ENCODE data around the gene INSRR. TPM values are rescaled to one million over a fixed set of nuclear protein-coding genes. Genes with fewer than 3 reads are reported as not detected.

INSRR gene
- total RNA-seq, 1 donor from 2014 or later: 0.31 TPM

DNA sequence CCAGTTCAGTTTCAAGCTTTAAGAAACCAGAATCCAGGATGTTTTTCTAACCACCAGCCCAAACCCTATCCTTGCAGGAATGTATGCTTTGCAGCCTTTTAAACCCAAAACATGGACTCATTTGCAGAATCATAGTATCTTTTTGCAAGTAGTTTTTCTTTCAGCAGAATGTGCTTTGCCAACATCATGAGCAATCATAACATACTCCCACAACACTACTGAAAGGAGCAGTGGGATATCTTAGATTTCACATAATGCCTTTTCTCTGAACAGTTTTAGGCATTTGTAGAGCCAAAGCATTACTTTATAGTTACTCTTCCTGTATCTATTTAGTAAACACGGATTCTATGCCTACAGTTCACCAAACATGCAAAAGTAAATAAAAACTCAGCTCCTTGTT, 32.3 kb downstream of the INSRR start:
- DNase-seq: no peak

DNA sequence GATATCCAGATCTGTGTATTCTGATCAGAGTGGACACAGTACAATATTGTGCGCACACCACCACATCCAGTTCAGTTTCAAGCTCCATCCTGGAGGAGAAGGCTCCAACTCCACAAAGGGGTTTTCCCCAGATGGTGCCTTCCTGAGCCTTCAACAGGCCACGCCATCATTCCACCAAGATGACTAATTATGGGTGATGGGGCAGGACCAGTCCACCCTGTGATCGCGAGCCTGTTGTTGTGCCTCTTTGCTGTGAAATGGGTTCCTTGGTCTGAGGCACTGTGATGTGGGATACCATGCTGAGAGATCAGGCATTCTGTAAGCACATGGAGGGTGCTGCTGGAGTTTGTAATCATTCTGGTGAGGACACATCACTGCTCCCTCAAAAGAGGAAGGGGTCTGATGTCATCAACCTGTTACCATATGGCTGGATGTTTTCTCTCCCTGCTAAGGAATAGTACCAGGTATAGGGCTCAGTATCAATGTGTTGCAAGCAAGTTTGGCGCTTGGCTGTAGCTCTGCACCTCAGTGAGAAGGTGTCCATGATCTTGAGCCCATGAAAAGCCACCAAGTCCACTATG, 35.6 kb downstream of the INSRR start:
- no peak for DNase-seq

DNA sequence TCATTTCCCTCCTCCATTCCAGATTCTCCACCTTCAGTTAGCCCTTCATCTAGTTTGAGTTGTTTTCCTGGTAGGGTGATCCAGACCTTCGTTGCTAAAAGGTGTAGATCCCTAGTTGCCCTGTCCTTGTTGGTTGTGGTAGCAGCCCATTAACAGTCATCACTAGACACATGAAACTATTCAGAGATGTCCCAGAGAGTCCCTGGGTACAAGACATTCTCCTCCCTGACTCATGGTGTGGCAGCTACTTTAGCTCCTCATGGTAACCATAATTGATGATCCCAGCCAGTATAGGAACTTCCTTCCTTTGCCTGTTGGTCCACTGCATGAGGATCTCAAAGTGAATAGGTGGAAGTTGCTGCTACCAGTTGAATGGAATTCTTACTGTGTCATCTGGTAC, 36.2 kb downstream of the INSRR start:
- no peak for DNase-seq

DNA sequence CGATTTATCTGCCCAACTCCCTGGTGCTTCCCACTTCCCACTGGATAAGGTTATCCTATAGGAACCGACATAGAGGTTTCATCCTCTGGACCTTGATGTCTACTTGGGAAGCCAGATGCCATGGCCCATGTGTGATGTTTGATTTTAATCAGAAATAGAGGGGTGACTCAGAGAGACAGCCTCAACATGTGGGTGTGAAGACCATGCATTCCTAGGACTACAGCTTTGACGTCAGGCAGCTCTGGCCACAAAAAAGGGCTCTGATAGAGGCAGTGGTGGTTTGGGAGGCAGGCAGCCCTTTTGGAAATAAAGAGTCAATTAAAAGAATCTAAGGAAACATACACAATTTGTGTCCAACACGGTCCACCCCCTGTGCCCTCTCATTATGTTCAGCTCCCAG, 37.1 kb downstream of the INSRR start:
- no peak for DNase-seq

DNA sequence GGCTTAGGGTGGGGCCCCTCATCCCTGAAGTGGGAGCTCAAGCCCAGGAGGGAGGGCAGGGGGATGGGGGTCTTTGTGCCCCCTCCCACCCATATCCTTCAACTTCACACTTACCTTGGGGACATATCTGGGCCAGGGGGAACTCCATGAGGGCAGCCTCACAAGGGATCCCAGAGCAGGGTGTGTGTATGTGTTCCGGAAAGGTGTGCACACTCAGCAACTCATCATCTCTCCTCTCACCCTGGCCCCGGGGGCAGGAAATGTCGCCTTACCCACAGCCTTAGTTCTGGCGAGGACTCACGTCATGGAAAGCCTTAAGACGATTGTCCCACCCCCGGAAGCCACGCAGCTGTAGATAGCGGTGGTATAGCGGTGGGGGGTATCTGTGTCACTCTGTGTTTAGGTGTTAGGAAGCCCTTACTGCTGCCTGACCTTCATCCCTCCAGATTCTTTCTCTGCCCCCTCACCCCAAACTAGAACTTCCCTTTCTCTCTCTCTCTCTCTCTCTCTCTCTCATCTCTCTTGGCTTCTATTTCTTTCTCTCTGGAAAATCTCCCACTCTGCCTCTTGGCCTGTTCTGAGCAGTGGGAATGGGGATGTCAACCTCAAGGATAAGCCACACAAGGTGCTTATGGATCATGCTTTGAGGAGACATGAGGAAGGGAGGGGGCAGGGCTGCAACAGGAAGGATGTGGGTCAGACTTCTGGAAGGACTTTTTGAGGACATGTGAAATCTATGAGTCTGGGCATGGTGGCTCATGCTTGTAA, 42.2 kb downstream of the INSRR start, which contains the start of gene SH2D2A:
SH2D2A (minus strand) TSS at position 288 of the 768 bp plus-strand sequence; CDS start at position 148, 140 bp downstream.
- no peak for DNase-seq

DNA sequence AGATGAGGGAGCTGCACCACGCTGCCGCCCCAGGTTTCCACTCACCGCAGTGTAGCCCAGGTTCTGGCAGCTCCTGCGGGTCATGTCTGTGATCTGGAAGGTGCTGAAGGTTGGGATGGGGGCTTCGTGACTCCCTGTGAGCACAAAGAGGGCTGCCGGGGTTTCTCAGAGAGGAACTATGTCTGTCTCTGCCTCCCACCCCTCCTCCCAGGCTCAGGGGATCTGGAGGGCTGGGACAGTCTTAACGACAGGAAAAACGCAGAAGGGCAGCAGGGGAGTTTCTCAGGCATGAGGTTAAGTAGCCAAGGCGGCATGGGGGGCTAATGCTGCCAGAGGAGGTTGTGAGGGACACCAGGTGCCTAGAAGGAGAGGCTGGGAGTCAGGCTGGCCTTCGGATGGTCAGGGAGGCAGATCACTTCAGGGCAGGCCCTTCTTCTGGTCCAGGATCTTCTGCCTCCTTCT, 42.9 kb downstream of the INSRR start:
- no peak for DNase-seq

DNA sequence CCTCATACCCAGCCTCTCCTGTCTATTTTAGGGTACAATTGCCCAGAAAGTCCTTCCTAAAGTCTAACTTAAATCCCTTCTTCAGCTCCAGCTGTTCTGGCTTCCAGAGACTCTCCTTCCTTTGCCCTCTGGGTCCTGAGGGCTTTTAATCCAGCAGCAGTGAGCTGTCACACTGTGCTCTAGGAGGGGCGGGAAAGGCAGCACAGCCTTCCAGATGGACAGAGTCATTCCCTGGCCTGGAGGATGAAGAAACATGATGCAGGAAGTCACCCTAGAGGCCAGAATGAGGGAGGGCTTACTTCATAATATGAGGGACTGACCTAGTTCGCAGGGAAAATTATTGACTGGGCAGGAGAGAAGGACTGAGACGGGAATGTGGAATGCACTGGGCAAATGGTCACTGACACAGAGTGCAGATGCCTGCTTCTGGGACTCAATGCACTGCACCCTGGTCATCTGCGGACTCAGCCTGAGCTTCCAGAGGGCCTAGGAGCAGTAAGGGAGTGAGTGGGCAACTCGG, 43.5 kb downstream of the INSRR start:
- no peak for DNase-seq

DNA sequence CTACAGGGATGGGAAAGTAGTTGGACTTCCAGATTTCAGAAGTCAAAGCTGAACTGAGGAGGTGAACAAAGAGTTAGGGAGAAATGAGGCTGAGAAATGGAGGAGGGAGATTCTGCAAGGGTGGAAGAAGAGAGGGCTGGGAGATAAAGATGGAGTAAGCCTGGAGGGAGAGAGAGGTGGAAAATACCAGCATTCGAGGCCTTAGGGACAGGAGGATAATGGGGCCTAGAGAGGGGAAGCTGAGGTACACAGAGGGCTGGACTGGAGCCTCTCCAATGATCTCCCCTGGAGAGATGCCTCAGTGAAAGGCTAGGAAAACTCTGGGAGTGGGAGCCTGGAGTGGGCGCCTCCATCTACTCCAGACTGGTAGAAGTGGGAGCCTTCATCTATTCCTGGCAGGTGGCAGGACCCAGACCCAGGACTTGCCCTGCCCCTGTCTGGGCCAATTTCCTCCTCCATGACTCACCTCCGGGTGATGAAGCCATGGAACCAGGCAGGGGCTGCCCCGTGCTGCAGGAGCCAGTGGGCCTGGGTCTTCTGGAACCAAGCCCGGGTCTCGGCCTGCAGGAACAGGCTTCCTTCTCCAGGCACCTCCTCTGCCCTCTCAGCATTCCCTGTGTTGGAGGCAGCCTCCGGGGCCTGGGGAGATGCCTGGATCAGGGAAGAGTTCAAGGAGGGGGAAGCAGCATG, 44.2 kb downstream of the INSRR start:
- no peak for DNase-seq

DNA sequence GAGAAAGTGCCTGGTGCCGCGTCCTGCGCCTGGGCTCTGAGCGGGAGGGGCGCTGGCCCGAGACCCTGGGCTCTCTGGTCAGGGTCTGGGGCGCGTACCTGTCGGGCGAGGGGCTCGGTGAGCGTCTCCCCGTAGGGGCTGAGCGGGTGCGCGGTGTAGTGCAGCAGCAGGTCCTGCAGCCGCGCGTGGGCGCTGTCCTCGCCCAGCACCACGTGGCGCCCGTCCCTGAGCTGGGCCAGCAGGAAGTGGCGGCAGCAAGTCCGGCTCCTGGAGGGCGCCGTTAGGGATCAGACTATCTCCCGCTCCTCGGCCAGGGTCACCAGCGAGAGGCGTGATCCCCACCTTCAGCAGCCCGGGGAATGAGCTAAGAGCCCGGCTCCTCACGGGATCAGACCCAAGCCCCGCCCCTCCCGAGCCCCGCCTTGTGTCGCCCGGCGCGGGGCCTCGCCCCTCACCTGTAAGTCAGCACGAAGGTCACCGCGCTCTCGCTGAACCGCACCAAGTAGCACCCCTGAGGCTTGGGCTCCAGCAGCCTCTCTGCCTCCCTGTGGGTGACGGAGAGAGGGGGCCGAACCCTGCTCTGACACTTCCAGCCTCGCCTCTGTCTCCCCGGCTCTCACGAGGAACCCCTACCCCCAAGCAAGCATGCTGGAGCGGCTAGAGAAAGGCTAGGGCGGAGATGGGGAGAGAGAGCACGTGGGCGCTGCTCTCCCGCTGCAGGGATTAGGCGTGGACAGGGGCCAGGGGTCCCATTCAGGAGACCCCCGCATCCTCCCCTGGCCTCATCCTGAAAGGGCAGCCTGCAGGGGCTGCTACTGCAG, 45.0 kb downstream of the INSRR start:
- DNase-seq: peak; percentile 17

DNA sequence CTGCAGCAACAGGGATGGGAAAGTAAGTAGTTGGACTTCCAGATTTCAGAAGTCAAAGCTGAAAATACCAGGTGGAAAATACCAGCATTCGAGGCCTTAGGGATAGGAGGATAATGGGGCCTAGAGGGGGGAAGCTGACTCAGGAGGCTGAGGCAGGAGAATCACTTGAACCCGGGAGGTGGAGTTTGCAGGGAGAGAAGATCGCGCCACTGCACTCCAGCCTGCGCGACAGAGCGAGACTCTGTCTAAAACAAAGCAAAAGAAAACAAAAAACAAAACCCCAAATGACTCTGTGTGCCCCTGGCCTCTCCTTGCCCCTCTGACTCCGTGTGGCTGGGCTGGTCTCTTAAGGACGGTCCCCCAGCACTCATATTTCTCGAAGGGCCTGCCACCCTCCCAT, 45.6 kb downstream of the INSRR start:
- no peak for DNase-seq

DNA sequence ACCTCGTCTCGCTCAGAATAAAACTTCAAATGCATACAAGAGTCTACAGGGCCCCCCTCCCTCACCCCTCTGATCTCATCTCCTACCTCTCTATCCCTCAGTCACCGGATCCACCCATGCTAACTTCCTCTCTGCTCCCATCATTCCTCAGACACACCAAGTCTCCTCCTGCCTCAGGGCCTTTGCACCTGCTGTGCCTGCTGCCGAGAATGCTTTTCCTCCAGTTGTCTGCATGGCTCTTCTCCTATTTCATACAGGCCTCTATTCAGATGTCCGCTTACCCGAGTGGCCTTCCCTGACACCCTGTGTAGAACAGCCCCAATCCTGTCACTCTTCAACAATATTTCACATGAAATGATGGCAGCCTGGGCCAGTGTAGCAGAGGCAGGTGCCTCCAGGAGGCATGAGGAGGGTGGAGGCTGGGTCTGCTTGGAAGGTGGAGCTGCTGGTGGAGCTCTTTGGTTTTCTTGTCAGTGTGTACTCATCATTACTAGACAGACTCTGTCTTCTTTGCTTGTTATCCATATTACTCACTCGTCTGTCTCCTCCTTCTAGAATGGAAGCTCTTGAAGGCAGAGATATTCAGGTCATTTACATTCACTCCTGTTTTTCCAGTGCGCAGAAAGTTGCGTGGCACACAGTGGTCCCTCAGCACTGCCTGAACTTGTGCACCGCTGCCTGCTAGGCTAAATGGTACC, 46.5 kb downstream of the INSRR start:
- DNase-seq: no peak

DNA sequence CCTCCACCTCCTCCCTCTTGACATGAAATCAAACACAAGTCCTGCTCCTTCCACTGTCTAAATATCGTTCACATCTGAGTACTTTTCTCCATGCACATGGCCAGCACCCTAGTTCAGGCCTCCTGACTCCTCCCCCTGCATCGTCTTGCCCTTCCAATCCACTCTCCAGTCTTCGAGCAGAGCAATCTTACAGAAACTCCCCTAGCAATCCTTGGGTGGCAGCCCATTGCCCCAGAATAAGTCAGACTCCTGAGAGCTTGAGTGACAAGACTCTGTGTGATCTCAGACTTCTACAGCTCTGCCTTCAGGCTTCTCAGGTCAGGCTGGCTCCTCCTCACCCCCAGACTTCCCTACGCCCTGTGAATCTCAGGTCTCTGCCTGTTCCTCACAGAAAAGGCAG, 47.7 kb downstream of the INSRR start:
- no peak for DNase-seq

DNA sequence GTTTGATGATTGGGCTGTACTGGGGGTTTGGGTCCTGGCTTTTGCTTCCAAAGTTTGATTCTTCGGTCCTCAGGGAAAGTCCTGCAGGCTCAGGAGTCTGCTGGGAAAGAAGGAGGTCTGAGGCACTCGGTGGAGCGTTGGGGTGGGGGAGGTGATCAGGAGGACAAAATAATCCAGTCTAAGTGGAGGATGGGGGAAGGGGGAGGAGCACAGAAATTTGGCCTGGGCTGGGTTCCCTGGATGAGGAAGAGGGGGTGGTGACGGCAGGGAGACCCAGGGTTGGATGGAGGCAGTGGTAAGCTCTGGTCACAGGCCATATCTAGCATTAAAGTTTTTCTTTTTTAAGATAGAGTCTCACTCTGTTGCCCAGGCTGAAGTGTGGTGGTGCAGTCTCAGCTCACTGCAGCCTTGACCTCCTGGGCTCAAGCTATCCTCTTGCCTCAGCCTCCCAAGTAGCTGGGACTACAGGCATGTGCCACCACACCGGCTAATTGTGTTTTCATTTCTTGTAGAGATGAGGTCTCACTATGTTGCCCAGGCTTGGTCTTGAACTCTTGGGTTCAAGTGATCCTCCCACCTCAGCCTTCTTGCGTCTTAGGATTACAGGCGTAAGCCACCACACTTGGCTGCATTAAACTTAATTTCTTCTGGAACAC, 49.1 kb downstream of the INSRR start:
- DNase-seq: no peak

DNA sequence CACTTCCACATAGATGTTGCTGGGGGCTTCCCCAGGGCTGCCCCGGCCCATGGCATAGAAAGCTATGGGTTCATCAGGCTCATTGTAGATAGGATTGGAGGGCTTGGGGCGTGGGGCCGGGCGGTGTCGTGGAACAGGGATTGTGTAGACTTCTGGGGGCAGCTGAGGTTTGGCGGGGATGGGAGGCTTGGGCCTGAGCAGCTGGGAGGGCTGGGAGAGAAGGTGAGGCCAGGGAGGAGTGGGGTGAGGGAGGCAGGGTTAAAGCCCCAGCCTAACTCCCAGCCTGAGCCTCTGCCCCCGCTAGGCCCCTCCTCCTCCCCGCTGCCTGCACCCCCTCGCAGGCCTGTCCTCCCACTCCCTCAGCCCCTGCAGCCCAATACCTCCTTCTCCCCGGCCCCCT, 49.6 kb downstream of the INSRR start:
- no peak for DNase-seq

DNA sequence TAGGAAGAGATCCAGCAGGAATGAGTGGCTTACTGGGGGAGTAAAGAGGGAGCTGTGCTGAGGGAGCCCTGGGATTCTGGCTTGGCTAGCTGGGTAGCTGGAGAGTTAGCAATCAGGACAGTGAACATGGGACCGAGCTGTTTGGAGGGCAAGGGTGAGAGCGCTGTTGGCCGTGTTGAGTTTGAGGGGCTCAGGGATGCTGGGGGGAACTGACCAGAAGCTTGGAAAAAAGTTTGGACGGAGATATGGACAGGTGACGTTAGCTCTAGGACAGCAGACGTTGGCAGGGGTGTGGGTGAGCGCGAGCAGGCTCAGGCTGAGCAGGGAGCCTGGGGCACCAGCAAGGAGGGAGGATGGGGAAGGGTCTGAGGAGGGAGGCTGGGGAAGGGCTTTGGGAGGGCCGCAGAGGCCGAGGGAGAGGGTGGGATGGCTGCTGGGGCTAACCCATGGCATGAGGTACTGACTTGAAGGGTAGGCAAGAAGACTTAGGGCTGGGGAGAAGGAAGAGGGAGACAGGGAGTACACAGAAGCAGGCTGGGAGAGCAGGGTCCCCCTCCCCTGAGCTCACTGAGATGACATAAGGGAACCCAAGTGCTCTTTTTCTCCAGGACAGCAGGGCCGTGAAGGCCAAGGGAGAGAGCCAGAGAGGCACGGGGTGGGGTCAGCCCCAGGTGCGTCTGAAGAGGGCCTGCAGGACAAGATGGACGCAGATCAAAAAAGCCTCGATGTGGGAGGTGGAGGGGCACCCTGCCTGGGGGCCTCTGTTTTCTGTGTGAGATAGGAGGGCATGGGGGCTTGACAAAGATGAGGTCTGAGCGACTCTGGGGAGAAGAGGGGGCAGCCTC, 50.5 kb downstream of the INSRR start:
- DNase-seq: no peak

DNA sequence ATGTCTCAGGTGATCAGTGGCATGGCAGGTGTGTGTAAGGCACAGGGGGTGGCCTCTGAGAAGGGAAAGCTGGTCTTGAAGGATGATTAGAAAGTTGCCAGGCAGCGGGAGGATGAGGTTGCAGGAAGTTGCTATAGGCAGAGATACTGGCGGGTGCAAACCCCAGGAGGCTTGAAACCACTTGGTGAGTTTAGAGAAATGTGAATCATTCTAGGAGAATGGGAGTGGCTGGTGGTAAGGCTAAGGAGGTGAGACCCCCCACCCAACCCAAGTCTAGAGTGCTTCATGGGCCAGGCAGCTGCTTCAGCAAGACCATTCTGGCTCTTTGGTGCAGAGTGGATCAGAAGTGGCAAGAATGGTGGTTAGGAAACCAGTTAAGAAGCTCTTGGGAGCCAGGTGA, 51.3 kb downstream of the INSRR start:
- no peak for DNase-seq

DNA sequence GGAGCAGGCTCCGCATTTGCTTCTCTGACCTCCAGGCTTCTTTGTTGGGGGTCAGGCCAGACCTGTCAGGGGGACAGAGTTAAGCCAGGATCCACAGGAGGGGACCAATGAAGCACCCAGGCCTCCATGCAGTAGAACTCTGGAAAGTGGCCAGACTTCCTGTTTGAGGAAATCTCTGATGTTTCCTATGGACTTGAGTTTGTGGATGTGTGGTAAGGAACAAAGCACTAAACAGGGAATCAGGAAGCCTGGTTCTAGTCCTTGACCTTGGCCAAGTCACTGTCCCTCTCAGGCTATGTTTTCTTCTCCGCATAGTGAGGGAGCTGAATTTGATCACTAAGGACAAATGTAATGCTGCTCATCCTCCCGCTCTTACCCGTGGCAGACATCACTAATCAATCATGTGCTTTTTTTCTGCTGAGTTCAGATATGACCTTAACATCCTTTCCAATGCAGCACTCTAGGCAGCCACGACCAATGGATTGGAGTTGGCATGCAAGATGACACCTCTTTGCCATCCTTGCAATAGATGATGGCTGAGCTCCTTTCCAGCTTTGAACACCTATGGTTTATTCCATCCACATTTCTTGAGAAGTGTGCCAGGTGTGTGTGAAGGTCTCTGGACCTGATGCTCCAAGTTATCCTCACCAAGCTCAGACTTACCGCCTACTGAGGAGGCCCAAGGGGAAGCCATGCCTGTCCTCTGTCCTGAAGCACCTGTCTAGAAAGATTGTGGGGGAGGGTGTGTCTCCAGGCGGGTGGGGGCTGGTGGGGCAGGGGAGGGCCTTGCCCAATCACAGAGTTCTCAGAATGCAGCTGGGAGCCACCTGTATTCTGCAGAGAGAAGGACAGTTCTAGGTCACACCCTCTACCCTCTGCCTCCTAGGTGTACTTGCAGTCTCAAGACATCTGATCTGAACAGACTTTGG, 52.1 kb downstream of the INSRR start:
- no peak for DNase-seq

DNA sequence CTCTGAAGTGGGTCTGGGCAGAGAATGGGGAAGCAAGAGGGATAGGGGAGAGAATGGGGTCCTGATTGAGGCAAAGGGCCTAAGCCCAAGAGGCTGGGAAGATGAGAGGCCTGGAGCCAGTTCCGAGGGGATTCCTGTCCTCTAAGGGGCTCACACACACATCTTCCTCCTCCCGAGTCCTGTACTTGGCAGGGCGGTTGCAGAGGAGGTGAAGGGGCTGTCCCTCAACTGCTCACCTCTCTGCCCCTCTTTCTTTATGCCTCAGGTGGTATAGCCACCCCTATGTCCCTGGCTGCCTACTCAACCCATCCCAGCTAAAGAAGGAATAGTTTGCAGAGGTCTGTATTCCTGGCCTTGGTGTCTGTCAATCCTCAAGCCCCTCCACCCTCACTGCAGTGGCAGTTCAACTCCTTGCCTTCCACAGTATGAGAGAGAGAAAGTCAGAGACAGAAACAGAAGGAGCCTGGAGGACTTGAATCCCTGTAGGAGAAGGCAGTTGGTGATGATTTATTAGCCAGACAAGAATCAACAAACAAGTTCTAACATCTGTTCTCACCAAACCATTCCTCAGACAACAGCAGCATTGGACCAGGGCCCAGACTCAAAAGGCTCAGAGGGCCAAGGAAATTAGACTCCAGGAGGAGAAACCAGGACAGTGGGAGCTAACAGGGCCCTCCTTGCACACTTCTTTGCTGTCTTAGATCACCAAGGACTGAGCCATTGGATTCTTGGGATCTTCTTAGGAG, 53.0 kb downstream of the INSRR start:
- DNase-seq: no peak

Data from occipital lobe (tissue), 2 donors.